GM18951 (cell line): ENCODE data around the gene CFAP300.

Experiments
- POLR2A ChIP-seq: IDR thresholded peaks from 4 replicates; pipeline ENCODE4 v1.6.1; 2011; ENCODE audit warnings: mild to moderate bottlenecking; ENCODE audit not compliant: insufficient read length, insufficient read depth; ENCODE audit errors: extremely low read depth
- in situ Hi-C: fragments of 300-500 bp; cut with MboI; formaldehyde crosslinking; loops from one replicate; pipeline ENCODE4 v1.12.0; 2022; ENCODE audit warnings: low sequenced_read_pairs, mixed read lengths, inconsistent platforms; ENCODE audit not compliant: unreplicated experiment

CFAP300 gene

GRCh38 chr11:102121329-102121728 is 74.1 kb downstream of the CFAP300 start:
- in situ Hi-C loops, result no loop called here

More at GRCh38 chr11:102121329-102121728, 74.1 kb downstream of the CFAP300 start:
- no peak for TF ChIP-seq POLR2A
